Parathyroid adenoma (tissue), 2 donors: Measurements from ENCODE around the gene ATP6V0B.

Experiments
- H2AFZ ChIP-seq: fragments of 300-600 bp; sonication (generic); one replicate; pipeline ENCODE4 v1.7.0; 2017; ENCODE audit warnings: antibody characterized with exemption, mild to moderate bottlenecking
- H3K27ac ChIP-seq: fragments of 300-600 bp; sonication (generic); one replicate; pipeline ENCODE4 v1.7.0; 2017
- H3K27me3 ChIP-seq: fragments of 300-600 bp; sonication (generic); one replicate; pipeline ENCODE4 v1.7.0; 2017; ENCODE audit warnings: low read length; ENCODE audit not compliant: control insufficient read depth, insufficient read depth
- H3K36me3 ChIP-seq: fragments of 300-600 bp; sonication (generic); one replicate; pipeline ENCODE4 v1.7.0; 2017; ENCODE audit warnings: low read length; ENCODE audit not compliant: control insufficient read depth, insufficient read depth
- H3K4me1 ChIP-seq: fragments of 300-600 bp; sonication (generic); one replicate; pipeline ENCODE4 v1.7.0; 2017; ENCODE audit warnings: control low read depth
- H3K4me2 ChIP-seq: fragments of 300-600 bp; sonication (generic); one replicate; pipeline ENCODE4 v1.7.0; 2017; ENCODE audit warnings: low read length
- H3K4me3 ChIP-seq: fragments of 300-600 bp; sonication (generic); one replicate; pipeline ENCODE4 v1.7.0; 2017; ENCODE audit warnings: low read depth, low read length
- H3K79me2 ChIP-seq: fragments of 300-600 bp; sonication (generic); one replicate; pipeline ENCODE4 v1.7.0; 2017; ENCODE audit warnings: control low read depth
- H3K9ac ChIP-seq: fragments of 300-600 bp; sonication (generic); one replicate; pipeline ENCODE4 v1.7.0; 2017; ENCODE audit warnings: mild to moderate bottlenecking
- H3K9me3 ChIP-seq: fragments of 300-600 bp; sonication (generic); one replicate; pipeline ENCODE4 v1.7.0; 2017; ENCODE audit warnings: low read length; ENCODE audit not compliant: control insufficient read depth
- CTCF ChIP-seq: fragments of 300-600 bp; sonication (generic); IDR thresholded peaks from one replicate; pipeline ENCODE4 v1.7.0; 2017; ENCODE audit warnings: antibody characterized with exemption, mild to moderate bottlenecking
- donor health status: primary hyperparathyroidism.

ATP6V0B gene

GRCh38 chr1:43944860-43945259 is 29.9 kb upstream of the ATP6V0B start:
- H3K4me1 ChIP-seq = peaks cover 8% of the 10 kb centered on the region
- no peak overlapping the region for H3K9ac ChIP-seq
- no peaks in the 10 kb centered on the region for H3K36me3 ChIP-seq
- H3K4me2 ChIP-seq = no peak overlapping the region
- no peaks in the 10 kb centered on the region for H3K27me3 ChIP-seq
- H3K9me3 ChIP-seq = no peaks in the 10 kb centered on the region
- TF ChIP-seq CTCF = no peak
- no peak overlapping the region for H2AFZ ChIP-seq
- H3K4me3 ChIP-seq = no peak overlapping the region
- no peak overlapping the region for H3K27ac ChIP-seq
- H3K79me2 ChIP-seq = peaks cover 8% of the 10 kb centered on the region

GRCh38 chr1:43945674-43946235 is 29.0 kb upstream of the ATP6V0B start:
- Histone ChIP-seq H3K9ac (peak overlapping the region; percentile 53), H3K4me2 (peak overlapping the region; percentile 94), H3K9me3 (no peaks in the 10 kb centered on the region), H3K36me3 (no peaks in the 10 kb centered on the region), H3K79me2 (peaks cover 8% of the 10 kb centered on the region), H3K27me3 (no peaks in the 10 kb centered on the region), H2AFZ (peak overlapping the region; percentile 93), H3K4me1 (peaks cover 8% of the 10 kb centered on the region), H3K4me3 (peak overlapping the region; percentile 87), H3K27ac (peak overlapping the region; percentile 99)
- no peak for TF ChIP-seq CTCF

- H3K36me3 ChIP-seq = no peaks in the 10 kb centered on the region
- peaks cover 8% of the 10 kb centered on the region for H3K79me2 ChIP-seq
- peak within 1 kb of the TSS; percentile 99 for H3K27ac ChIP-seq
- H3K27me3 ChIP-seq = no peaks in the 10 kb centered on the region
- H2AFZ ChIP-seq = peak within 1 kb of the TSS; percentile 93
- peak within 1 kb of the TSS; percentile 89 for H3K9ac ChIP-seq
- H3K9me3 ChIP-seq = no peaks in the 10 kb centered on the region
- H3K4me3 ChIP-seq = peak within 1 kb of the TSS; percentile 87
- TF ChIP-seq CTCF = peak; percentile 72
- H3K4me2 ChIP-seq = peak within 1 kb of the TSS; percentile 94
- H3K4me1 ChIP-seq = peaks cover 8% of the 10 kb centered on the region
These were observed 28.3 kb upstream of the ATP6V0B start, which contains the start of gene IPO13 for GRCh38 chr1:43946236-43947060. TSS of gene IPO13 (plus strand) at chr1:43946950. CDS start at chr1:43947601, 651 bp downstream.

GRCh38 chr1:43947061-43947873 is 27.5 kb upstream of the ATP6V0B start:
- peaks cover 8% of the 10 kb centered on the region for H3K4me1 ChIP-seq
- peak overlapping the region; percentile 99 for H3K27ac ChIP-seq
- H3K27me3 ChIP-seq = no peaks in the 10 kb centered on the region
- peak overlapping the region; percentile 89 for H3K9ac ChIP-seq
- peak overlapping the region; percentile 93 for H2AFZ ChIP-seq
- TF ChIP-seq CTCF = no peak
- H3K36me3 ChIP-seq = no peaks in the 10 kb centered on the region
- peak overlapping the region; percentile 94 for H3K4me2 ChIP-seq
- peaks cover 8% of the 10 kb centered on the region for H3K79me2 ChIP-seq
- H3K4me3 ChIP-seq = peak overlapping the region; percentile 87
- H3K9me3 ChIP-seq = no peaks in the 10 kb centered on the region
